Left lobe of liver (tissue), 2 donors: ENCODE data around the gene AKAP6. TPM values are rescaled to one million over a fixed set of nuclear protein-coding genes. Genes with fewer than 3 reads are reported as not detected.
A peak's percentile ranks its signal among the peaks of the same experiment; 100 is the strongest.

Source experiments
- ATAC-seq: fragments of 200-7000 bp; cut with Tn5 transposase; one replicate; pipeline ENCODE4 v1.9.1; 2020; ENCODE audit warnings: mild to moderate bottlenecking, moderate library complexity
- DNase-seq: peaks from one replicate; pipeline ENCODE4 v3.0.0-alpha.2; 2020; ENCODE audit warnings: low spot score
- total RNA-seq: library from RNA; stranded (reverse); gene quantifications from one replicate; pipeline ENCODE4 v1.2.1, GENCODE V29; 2021
- donor health status: DM: no; HTN: no; CAD: no; lungs with moderate emphysema.
- donor health status: DM: no; HTN: yes; CAD: no.

Gene AKAP6
- total RNA-seq, 1 donor from 2014 or later = 7.2 TPM

- ATAC-seq = peak; percentile 82
- DNase-seq = no peak
These were observed 395.9 kb downstream of the AKAP6 start for GRCh38 chr14:32724867-32725471.

GRCh38 chr14:32726516-32726915 is 397.4 kb downstream of the AKAP6 start:
- DNase-seq = no peak
- ATAC-seq = no peak

GRCh38 chr14:32727832-32728231 is 398.7 kb downstream of the AKAP6 start:
- no peak for DNase-seq
- ATAC-seq = no peak

- DNase-seq (no peak), ATAC-seq (no peak)
These were observed 399.4 kb downstream of the AKAP6 start for GRCh38 chr14:32728526-32728925.

GRCh38 chr14:32728976-32729375 is 399.9 kb downstream of the AKAP6 start:
- no peak for DNase-seq
- ATAC-seq = no peak

- no peak for DNase-seq
- ATAC-seq = peak; percentile 67
These were observed 402.2 kb downstream of the AKAP6 start for GRCh38 chr14:32731249-32731648.

GRCh38 chr14:32733015-32733414 is 403.9 kb downstream of the AKAP6 start:
- DNase-seq = no peak
- no peak for ATAC-seq

GRCh38 chr14:32734261-32734660 is 405.2 kb downstream of the AKAP6 start:
- ATAC-seq = no peak

GRCh38 chr14:32737621-32738020 is 408.5 kb downstream of the AKAP6 start:
- ATAC-seq (no peak), DNase-seq (no peak)

More at GRCh38 chr14:32734261-32734660, 405.2 kb downstream of the AKAP6 start:
- no peak for DNase-seq

- no peak for ATAC-seq
- no peak for DNase-seq
These were observed 409.2 kb downstream of the AKAP6 start for GRCh38 chr14:32738206-32738871.

- ATAC-seq (no peak), DNase-seq (no peak)
These were observed 415.8 kb downstream of the AKAP6 start for GRCh38 chr14:32744811-32745445.

GRCh38 chr14:32754209-32754608 is 425.1 kb downstream of the AKAP6 start:
- no peak for DNase-seq
- ATAC-seq = no peak

GRCh38 chr14:32756173-32756572 is 427.1 kb downstream of the AKAP6 start:
- ATAC-seq (no peak), DNase-seq (no peak)

GRCh38 chr14:32756775-32757174 is 427.7 kb downstream of the AKAP6 start:
- no peak for ATAC-seq
- DNase-seq = no peak

- DNase-seq (no peak), ATAC-seq (no peak)
These were observed 428.5 kb downstream of the AKAP6 start for GRCh38 chr14:32757568-32757967.

GRCh38 chr14:32761381-32761968 is 432.4 kb downstream of the AKAP6 start:
- ATAC-seq = no peak
- DNase-seq = no peak

GRCh38 chr14:32762886-32763285 is 433.8 kb downstream of the AKAP6 start:
- DNase-seq (no peak), ATAC-seq (no peak)

- no peak for DNase-seq
- ATAC-seq = no peak
These were observed 434.6 kb downstream of the AKAP6 start for GRCh38 chr14:32763673-32764072.

GRCh38 chr14:32764131-32764530 is 435.0 kb downstream of the AKAP6 start:
- no peak for ATAC-seq

GRCh38 chr14:32770422-32770821 is 441.3 kb downstream of the AKAP6 start:
- no peak for DNase-seq
- ATAC-seq = no peak

More at GRCh38 chr14:32764131-32764530, 435.0 kb downstream of the AKAP6 start:
- no peak for DNase-seq

GRCh38 chr14:32774214-32774613 is 445.1 kb downstream of the AKAP6 start:
- DNase-seq (no peak), ATAC-seq (no peak)

GRCh38 chr14:32779840-32780239 is 450.7 kb downstream of the AKAP6 start:
- no peak for ATAC-seq
- no peak for DNase-seq
